ENCODE measurements around the gene EMP3. TPM values are rescaled to one million over a fixed set of nuclear protein-coding genes. Genes with fewer than 3 reads are reported as not detected.
A peak's percentile ranks its signal among the peaks of the same experiment; 100 is the strongest.

EMP3 gene
- total and polyA plus RNA-seq, 2 of the 13 experiments (the other 11 are each of a cell fraction or from before 2014, with no cell fraction given): 2.2 to 7.8 TPM

GRCh38 chr19:48363500-48363809, 38.1 kb downstream of the EMP3 start (continued):
- TF ChIP-seq ZNF30 (CRISPR knock-in tag; IDR thresholded peaks at IDR 0.05) (0 out of 2 replicates have a peak, but pooled peaks have one; percentile 6), PCBP2 (optimal IDR thresholded peaks at IDR 0.05; ENCODE audit: low read depth, low read length, poor library complexity, severe bottlenecking) (no peak), CREM (IDR thresholded peaks at IDR 0.05) (no peak), CREM (CRISPR knock-in tag; IDR thresholded peaks at IDR 0.05) (no peak), NONO (IDR thresholded peaks at IDR 0.05) (no peak), NONO (CRISPR knock-in tag; conservative IDR thresholded peaks at IDR 0.05) (peak; percentile 1; the same call in 1 of the 2 replicates), ZNF703 (CRISPR knock-in tag; IDR thresholded peaks at IDR 0.05; ENCODE audit: borderline replicate concordance) (no peak), PBX2 (CRISPR knock-in tag; IDR thresholded peaks at IDR 0.05) (no peak), ZSCAN21 (CRISPR knock-in tag; IDR thresholded peaks at IDR 0.05; ENCODE audit: borderline replicate concordance) (no peak; the same call in 1 of the 2 replicates), HCFC1 (IDR thresholded peaks at IDR 0.05; ENCODE audit: low read depth, low read length) (no peak), ZNF337 (CRISPR knock-in tag; IDR thresholded peaks at IDR 0.05; ENCODE audit: borderline replicate concordance, low read depth) (no peak), HHEX (CRISPR knock-in tag; IDR thresholded peaks at IDR 0.05) (no peak), TBX3 (IDR thresholded peaks at IDR 0.05; ENCODE audit: borderline replicate concordance) (no peak), ZNF556 (CRISPR knock-in tag; IDR thresholded peaks at IDR 0.05; ENCODE audit: borderline replicate concordance) (0 out of 2 replicates have a peak, but pooled peaks have one; percentile 37), ZNF777 (CRISPR knock-in tag; IDR thresholded peaks at IDR 0.05) (no peak), PRPF4 (IDR thresholded peaks at IDR 0.05; ENCODE audit: low read depth, low read length, poor library complexity, severe bottlenecking) (no peak), DRAP1 (CRISPR knock-in tag; IDR thresholded peaks at IDR 0.05) (no peak), NR2F6 (IDR thresholded peaks at IDR 0.05) (peak; percentile 88), NR2F6 (CRISPR knock-in tag; IDR thresholded peaks at IDR 0.05) (peak; percentile 75), HOXA7 (CRISPR knock-in tag; IDR thresholded peaks at IDR 0.05) (no peak), MTA3 (CRISPR knock-in tag; IDR thresholded peaks at IDR 0.05) (no peak), ZFP36 (IDR thresholded peaks at IDR 0.05; ENCODE audit: borderline replicate concordance, low read depth, low read length, partially characterized antibody) (no peak), KDM5A (IDR thresholded peaks at IDR 0.05; ENCODE audit: borderline replicate concordance, low read length) (peak; percentile 49; the same call in 1 of the 2 replicates), ZNF512B (CRISPR knock-in tag; IDR thresholded peaks at IDR 0.05; ENCODE audit: borderline replicate concordance) (no peak), CCAR2 (optimal IDR thresholded peaks at IDR 0.05; ENCODE audit: low read depth, low read length) (no peak), ZNF331 (CRISPR knock-in tag; IDR thresholded peaks at IDR 0.05) (no peak)
- TF ChIP-seq, protein P1, sequence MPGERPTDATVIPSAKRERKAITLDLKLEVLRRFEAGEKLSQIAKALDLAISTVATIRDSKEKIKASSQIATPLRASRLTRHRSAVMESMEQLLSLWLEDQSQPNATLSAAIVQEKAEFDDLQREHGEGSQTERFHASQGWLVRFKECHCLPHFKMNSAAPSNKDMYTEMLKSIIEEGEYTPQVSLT (CRISPR knock-in tag; IDR thresholded peaks at IDR 0.05; ENCODE audit: borderline replicate concordance, low read depth): no peak
- TF ChIP-seq, protein P2, sequence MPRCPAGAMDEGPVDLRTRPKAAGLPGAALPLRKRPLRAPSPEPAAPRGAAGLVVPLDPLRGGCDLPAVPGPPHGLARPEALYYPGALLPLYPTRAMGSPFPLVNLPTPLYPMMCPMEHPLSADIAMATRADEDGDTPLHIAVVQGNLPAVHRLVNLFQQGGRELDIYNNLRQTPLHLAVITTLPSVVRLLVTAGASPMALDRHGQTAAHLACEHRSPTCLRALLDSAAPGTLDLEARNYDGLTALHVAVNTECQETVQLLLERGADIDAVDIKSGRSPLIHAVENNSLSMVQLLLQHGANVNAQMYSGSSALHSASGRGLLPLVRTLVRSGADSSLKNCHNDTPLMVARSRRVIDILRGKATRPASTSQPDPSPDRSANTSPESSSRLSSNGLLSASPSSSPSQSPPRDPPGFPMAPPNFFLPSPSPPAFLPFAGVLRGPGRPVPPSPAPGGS (CRISPR knock-in tag; IDR thresholded peaks at IDR 0.05): 0 out of 2 replicates have a peak, but pooled peaks have one; percentile 15
